G401 (cell line): ENCODE results near the gene HHIPL1. TPM values are rescaled to one million over a fixed set of nuclear protein-coding genes. Genes with fewer than 3 reads are reported as not detected.
"Not testable (repeated sequence)": the region's sequence is repeated elsewhere in the genome, so short reads cannot be mapped to it uniquely, and the experiment has no call there.

Experiments used
- DNase-seq: peaks from one replicate; pipeline ENCODE4 v3.0.0-alpha.2; 2015; ENCODE audit warnings: low spot score
- in situ Hi-C: cut with HindIII; loops from 2 replicates; pipeline ENCODE4 v1.10.0; 2016; ENCODE audit warnings: low sequenced_read_pairs, mixed read lengths
- total RNA-seq: library from RNA; depleted of rRNA; stranded (reverse); fragments of >200 nt; shearing (Covaris generic); gene quantifications from 2 replicates; pipeline ENCODE4 v1.2.3, GENCODE V29; 2014

Gene HHIPL1
- total RNA-seq, 1 experiment from 2014 or later = 0.20 TPM

DNA sequence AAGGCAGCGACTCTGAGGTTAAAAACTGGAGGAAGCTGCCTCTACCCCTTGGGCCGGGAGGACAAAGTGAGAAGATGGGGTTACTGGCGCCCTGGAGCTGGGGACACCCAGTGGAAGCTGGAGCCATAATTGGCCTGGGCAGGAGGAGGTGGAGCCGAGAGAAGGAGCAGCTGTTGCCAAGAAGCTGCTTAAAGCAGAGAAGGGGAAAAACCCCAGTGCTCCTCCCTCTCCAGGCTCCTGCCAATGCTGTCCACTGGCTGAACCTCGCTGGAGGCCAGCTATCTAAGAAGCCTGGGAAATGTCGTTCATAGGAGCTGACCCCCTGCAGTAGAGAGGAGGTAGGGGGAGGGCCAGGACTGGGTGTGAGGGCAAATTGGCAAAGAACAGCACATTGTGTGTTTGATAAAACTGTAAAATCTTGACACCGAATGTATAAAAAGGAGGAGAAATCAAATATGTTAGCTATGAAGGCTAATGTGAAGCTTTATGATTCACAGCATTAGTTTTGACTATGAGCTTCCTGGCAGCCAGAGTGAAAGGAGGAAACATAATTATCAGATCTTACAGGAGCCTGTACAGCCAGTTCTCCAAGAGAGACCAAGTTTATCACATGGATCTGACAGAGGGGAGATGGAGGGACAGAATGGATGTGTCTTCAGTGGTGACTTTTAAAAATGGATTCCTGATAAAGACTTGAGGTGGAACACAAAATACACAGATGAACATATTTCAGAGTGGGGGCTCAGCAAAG is 9.5 kb downstream of the HHIPL1 start:
- in situ Hi-C loops = no loop called here
- no peak for DNase-seq

DNA sequence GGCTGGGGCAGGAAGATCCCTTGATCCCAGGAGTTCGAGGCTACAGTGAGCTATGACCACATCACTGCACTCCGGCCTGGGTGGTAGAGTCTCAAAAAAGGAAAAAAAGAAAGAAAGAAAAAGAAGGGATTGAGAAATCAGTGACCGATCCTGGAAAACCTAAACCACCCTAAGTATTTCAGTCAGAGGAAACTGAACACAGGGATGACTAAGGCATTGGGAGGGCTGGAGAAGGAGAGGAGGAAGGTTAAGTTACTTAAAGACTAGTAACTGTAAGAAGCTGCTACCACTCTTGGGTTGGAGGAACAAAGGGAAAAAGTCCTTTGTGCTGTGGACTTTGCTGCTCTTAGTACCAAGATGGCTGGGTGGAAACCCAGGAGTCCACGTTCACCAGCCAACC is 10.6 kb downstream of the HHIPL1 start:
- in situ Hi-C loops = no loop called here
- no peak for DNase-seq

GRCh38 chr14:99656171-99656570 is 11.2 kb downstream of the HHIPL1 start:
- in situ Hi-C loops = no loop called here
- no peak for DNase-seq

DNA sequence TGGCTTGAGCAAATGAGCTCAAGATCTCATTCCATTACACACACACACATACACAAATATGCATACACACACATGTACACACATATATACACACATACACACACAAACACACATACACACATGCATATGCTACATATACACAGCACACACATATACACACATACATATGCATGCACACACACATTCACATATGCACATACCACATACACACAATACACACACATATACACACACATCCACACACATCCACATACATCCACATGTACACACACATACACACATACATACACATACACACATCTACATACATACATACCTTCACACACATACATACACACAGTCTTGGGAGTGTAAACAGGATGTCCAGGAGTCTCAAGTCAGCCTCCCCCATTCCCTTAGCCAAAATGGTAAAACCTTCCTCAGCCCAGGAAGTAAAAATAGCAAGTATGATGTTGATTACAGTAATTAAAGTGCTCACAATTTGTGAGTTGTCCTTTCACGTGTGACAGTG is 12.8 kb downstream of the HHIPL1 start:
- in situ Hi-C loops = no loop called here
- DNase-seq = no peak

DNA sequence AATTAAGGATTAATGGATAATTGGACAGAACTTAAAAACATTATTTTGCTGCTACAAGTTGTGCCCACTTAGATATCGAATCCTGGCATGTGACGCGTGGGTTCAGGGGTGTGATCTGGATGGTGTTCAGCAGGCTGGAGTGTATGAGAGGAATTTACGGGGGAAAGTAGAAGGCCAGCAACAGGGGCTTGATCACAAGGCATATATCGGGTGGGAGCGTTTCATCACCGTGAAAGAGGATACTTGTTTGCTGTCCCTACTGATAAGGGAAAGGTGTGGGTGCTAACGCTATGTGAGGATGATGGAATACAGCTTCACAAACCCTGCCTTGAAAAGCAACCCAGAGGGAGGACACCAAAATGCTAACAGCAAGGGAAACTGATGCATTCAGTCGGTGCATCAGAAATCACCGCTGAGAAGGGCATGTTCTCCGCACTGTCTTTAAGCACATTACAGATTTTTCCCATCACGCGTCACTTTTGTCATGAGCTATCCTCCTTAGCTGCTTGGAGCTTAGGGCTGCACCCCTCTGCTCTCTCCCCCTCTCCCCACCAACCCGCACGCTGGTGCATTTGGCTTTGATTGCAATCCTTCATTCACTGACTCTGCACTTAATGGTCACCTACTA is 13.4 kb downstream of the HHIPL1 start:
- in situ Hi-C loops = no loop called here
- no peak for DNase-seq

GRCh38 chr14:99659333-99659741 is 14.4 kb downstream of the HHIPL1 start:
- no peak for DNase-seq
- in situ Hi-C loops = no loop called here

- DNase-seq = no peak
- in situ Hi-C loops = no loop called here
Observed at GRCh38 chr14:99660006-99660566, 15.2 kb downstream of the HHIPL1 start.

- in situ Hi-C loops = no loop called here
- DNase-seq = no peak
Observed at GRCh38 chr14:99660794-99661193, 15.9 kb downstream of the HHIPL1 start.

DNA sequence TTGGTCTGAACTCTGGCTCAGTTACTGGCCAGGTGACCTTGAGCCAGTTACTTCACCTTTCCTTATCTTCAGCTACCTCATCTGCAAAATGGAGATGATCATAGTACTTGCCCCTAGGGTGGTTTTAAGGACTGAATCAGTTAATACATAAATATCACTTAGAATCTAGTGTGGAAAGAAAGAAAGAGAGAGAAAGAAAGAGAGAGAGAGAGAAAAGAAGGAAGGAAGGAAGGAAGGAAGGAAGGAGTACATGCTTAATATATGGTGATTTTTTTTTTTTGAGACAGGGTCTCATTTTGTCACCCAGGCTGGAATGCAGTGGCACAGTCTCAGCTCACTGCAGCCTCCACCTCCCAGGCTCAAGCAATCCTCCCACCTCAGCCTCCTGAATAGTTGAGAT is 16.3 kb downstream of the HHIPL1 start:
- DNase-seq, in situ Hi-C loops: not testable (repeated sequence)

- in situ Hi-C loops = no loop called here
- DNase-seq = no peak
Observed at GRCh38 chr14:99662846-99663245, 17.9 kb downstream of the HHIPL1 start.

GRCh38 chr14:99663386-99664057 is 18.6 kb downstream of the HHIPL1 start:
- no peak for DNase-seq
- in situ Hi-C loops = no loop called here

- in situ Hi-C loops = no loop called here
- peak; percentile 35 for DNase-seq
Observed at GRCh38 chr14:99664058-99664936, 19.4 kb downstream of the HHIPL1 start.

DNA sequence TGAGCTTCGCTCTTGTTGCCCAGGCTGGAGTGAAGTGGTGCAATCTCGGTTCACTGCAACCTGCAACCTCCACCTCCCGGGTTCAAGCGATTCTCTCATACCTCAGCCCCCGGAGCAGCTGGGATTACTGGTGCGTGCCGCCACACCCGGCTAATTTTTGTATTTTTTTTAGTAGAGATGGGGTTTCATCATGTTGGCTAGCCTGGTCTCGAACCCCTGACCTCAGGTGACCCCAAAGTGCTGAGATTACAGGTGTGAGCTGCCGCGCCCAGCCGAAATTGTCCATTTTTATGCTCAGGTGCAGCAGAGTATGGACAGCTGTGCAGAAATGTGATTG is 20.0 kb downstream of the HHIPL1 start:
- DNase-seq = no peak

DNA sequence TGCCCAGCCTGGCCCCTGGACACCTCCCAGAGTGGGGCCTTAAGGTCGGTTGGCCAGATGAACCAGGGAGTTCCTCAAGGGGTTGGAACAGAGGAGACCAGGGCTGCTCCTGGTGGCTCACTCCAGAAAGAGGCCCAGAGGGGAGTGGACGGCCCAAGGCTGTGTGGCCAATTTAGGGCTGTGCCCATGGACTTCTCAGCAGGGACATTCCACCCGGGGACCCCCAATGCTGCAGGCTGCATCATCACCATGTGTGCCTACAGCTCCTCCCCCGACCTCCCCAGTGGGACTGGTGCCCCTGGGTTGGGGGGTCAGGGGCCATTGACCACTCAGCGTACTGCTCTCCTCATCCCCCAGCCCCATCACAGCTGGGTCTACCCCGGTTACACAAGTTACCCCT is 21.6 kb downstream of the HHIPL1 start:
- in situ Hi-C loops = no loop called here
- DNase-seq = no peak

More for the DNA sequence above, 20.0 kb downstream of the HHIPL1 start:
- in situ Hi-C loops = no loop called here

DNA sequence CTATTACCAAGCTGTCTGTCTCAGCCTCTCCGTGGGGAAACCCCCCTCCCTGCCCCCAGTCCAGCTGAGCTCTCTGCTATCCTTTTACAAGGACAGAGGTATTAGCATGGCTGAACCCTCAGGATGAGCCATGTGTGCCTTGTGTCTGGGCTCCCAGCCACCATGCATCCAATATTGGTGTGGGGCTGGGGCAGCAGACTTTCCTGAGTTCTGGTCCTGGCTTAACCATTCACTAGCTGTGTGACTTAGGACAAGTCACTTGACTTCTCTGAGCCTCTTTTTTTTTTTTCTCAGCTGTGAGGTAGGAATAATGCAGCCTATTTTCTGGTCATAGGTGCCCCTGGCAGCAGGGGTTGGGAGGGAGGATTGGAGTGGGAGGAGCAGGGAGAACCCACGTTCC is 22.1 kb downstream of the HHIPL1 start:
- DNase-seq = no peak
- in situ Hi-C loops = no loop called here

DNA sequence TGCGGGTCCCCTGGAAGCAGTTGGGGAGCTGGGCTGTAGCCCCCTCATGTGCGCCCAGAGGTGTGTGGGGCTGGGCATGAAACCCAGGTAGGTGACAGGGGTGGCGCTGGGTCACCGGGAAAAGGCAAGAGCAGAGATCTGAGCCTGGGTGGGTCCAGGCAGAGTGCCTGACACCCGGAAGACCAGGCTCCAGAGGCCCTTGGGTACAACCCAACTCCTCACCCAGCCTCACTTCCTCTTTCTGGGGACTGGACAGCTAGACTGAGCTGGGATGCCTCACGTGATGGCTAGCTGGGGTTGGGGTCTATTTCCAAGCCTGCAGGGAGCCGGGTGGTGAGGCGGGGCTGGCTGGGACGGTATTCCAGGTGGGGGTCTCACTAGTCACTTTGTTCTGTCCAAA is 22.9 kb downstream of the HHIPL1 start:
- DNase-seq = no peak
- in situ Hi-C loops = no loop called here

GRCh38 chr14:99668307-99669295 is 23.7 kb downstream of the HHIPL1 start:
- in situ Hi-C loops = no loop called here
- DNase-seq = no peak
